ENCODE measurements around the gene APOBEC4. TPM values are rescaled to one million over a fixed set of nuclear protein-coding genes. Genes with fewer than 3 reads are reported as not detected.
"Not testable (repeated sequence)": the region's sequence is repeated elsewhere in the genome, so short reads cannot be mapped to it uniquely, and the experiment has no call there.

The APOBEC4 gene
- total RNA-seq, 1 donor from 2014 or later = not detected

- no peaks in the 10 kb centered on the region for H3K9me3 ChIP-seq
- H3K36me3 ChIP-seq = peaks cover 12% of the 10 kb centered on the region
- no peaks in the 10 kb centered on the region for H3K27me3 ChIP-seq
- peaks cover 18% of the 10 kb centered on the region for H3K4me1 ChIP-seq
- no peak for TF ChIP-seq CTCF (IDR thresholded peaks at IDR 0.05)
- H3K4me3 ChIP-seq = no peak overlapping the region
- DNase-seq = no peak
- ATAC-seq = no peak
- intact Hi-C loops (cut with DNase I) = no loop called here
- H3K27ac ChIP-seq = no peak overlapping the region
Observed at GRCh38 chr1:183620311-183620710, 32.8 kb downstream of the APOBEC4 start.

- Histone ChIP-seq H3K9me3 (no peaks in the 10 kb centered on the region), H3K27ac (no peak overlapping the region), H3K4me1 (peaks cover 14% of the 10 kb centered on the region), H3K27me3 (no peaks in the 10 kb centered on the region), H3K36me3 (peaks cover 7% of the 10 kb centered on the region), H3K4me3 (no peak overlapping the region)
- no peak for TF ChIP-seq CTCF (IDR thresholded peaks at IDR 0.05)
- DNase-seq (no peak), ATAC-seq (no peak)
- intact Hi-C loops (cut with DNase I) = no loop called here
Observed at GRCh38 chr1:183619781-183620180, 33.3 kb downstream of the APOBEC4 start.

DNA sequence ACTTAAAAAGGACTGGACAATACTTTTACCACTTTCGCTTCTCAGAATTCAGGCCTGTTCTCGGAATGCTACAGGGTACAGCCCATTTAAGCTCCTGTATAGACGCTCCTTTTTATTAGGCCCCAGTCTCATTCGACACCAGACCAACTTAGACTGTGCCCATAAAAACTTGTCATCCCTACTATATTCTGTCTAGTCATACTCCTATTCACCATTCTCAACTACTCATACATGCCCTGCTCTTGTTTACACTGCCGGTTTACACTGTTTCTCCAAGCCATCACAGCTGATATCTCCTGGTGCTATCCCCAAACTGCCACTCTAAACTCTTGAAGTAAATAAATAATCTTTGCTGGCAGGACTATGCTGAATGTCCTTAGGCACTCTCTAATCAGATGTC lies 34.9 kb downstream of the APOBEC4 start:
- ATAC-seq; H3K27ac ChIP-seq; H3K4me3 ChIP-seq; DNase-seq; intact Hi-C loops (cut with DNase I); H3K9me3 ChIP-seq; H3K27me3 ChIP-seq; H3K36me3 ChIP-seq: not testable (repeated sequence)
- H3K4me1 ChIP-seq = peaks cover 14% of the 10 kb centered on the region

- H3K4me1 ChIP-seq = peaks cover 25% of the 10 kb centered on the region
- H3K27me3 ChIP-seq; DNase-seq; intact Hi-C loops (cut with DNase I); H3K36me3 ChIP-seq; H3K27ac ChIP-seq; H3K4me3 ChIP-seq; H3K9me3 ChIP-seq; ATAC-seq: not testable (repeated sequence)
Observed at GRCh38 chr1:183612975-183613374, 40.1 kb downstream of the APOBEC4 start.

DNA sequence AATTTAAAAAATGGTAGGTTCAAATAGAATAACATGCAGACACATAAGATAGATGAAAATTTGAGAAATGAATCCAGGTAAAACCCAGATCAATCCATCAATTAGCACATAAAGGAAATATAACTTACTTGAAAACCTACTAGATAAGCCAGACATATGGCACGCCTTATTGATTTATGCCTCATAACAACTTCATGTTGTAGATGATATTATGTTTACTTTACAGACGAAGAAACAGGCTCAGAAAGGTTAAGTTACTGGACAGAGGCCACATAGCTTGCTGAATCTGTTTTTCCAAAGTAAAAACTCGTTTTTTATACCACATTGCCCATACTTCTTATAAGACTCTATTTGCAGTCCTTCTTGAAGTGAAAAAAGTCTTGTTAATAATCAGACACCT lies 40.7 kb downstream of the APOBEC4 start:
- H3K9me3 ChIP-seq = no peaks in the 10 kb centered on the region
- no peak overlapping the region for H3K27ac ChIP-seq
- H3K36me3 ChIP-seq = no peaks in the 10 kb centered on the region
- no peak overlapping the region for H3K4me3 ChIP-seq
- H3K4me1 ChIP-seq = peaks cover 25% of the 10 kb centered on the region
- TF ChIP-seq CTCF (IDR thresholded peaks at IDR 0.05) = no peak
- intact Hi-C loops (cut with DNase I) = no loop called here
- H3K27me3 ChIP-seq = no peaks in the 10 kb centered on the region
- DNase-seq = no peak
- no peak for ATAC-seq

DNA sequence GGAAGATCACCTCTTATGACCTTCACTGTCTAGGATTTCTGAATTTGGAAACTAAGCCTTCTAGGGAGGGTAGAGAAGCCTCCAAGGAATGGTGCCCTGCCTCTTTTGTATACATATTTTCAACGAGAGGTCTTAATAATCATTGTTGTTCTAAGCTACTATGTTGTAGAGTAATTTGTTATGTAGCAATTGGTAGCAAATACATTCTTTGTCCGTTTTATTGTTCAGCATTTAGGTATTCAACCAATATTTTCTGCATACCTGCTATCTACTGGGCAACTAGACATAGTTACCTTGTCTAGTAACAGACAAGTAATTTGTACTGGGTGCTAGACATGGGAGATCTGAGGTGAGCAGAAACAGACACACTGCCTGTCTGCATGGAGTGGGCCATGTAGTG lies 42.1 kb downstream of the APOBEC4 start:
- peaks cover 29% of the 10 kb centered on the region for H3K4me1 ChIP-seq
- no peaks in the 10 kb centered on the region for H3K27me3 ChIP-seq
- ATAC-seq (no peak), DNase-seq (no peak)
- H3K9me3 ChIP-seq = no peaks in the 10 kb centered on the region
- intact Hi-C loops (cut with DNase I) = no loop called here
- H3K36me3 ChIP-seq = no peaks in the 10 kb centered on the region
- TF ChIP-seq CTCF (IDR thresholded peaks at IDR 0.05) = no peak
- H3K27ac ChIP-seq = no peak overlapping the region
- H3K4me3 ChIP-seq = no peak overlapping the region

- DNase-seq (no peak), ATAC-seq (peak; percentile 62)
- no peak for TF ChIP-seq CTCF (IDR thresholded peaks at IDR 0.05)
- Histone ChIP-seq H3K9me3 (no peaks in the 10 kb centered on the region), H3K4me3 (no peak overlapping the region), H3K4me1 (peaks cover 29% of the 10 kb centered on the region), H3K27ac (peak overlapping the region; percentile 59), H3K27me3 (no peaks in the 10 kb centered on the region), H3K36me3 (no peaks in the 10 kb centered on the region)
- intact Hi-C loops (cut with DNase I) = no loop called here
Observed at GRCh38 chr1:183609759-183610452, 43.2 kb downstream of the APOBEC4 start.
